IPS-15b (cell line): ENCODE results near the gene USP7.
"Not testable (repeated sequence)": the region's sequence is repeated elsewhere in the genome, so short reads cannot be mapped to it uniquely, and the experiment has no call there.

Source experiments
- H3K27me3 ChIP-seq: one replicate; pipeline ENCODE4 v1.6.1; 2013; ENCODE audit warnings: low read length; ENCODE audit not compliant: control insufficient read depth, insufficient read depth
- H3K36me3 ChIP-seq: one replicate; pipeline ENCODE4 v1.6.1; 2013; ENCODE audit warnings: low read length; ENCODE audit not compliant: control insufficient read depth, insufficient read depth
- H3K4me1 ChIP-seq: one replicate; pipeline ENCODE4 v1.6.1; 2013; ENCODE audit warnings: mild to moderate bottlenecking, low read length; ENCODE audit not compliant: control insufficient read depth, insufficient read depth
- H3K4me3 ChIP-seq: one replicate; pipeline ENCODE4 v1.5.1; 2013; ENCODE audit warnings: low read depth, low read length
- H3K9ac ChIP-seq: one replicate; pipeline ENCODE4 v1.6.1; 2013; ENCODE audit warnings: low read depth, mild to moderate bottlenecking, low read length
- H3K9me3 ChIP-seq: one replicate; pipeline ENCODE4 v1.6.1; 2013; ENCODE audit warnings: mild to moderate bottlenecking, low read length; ENCODE audit not compliant: control insufficient read depth, insufficient read depth

Gene USP7

GRCh38 chr16:8847145-8847544, 116.6 kb downstream of the USP7 start:
- Histone ChIP-seq H3K4me1 (peaks cover 2% of the 10 kb centered on the region), H3K36me3 (peaks cover 40% of the 10 kb centered on the region), H3K9ac (no peak overlapping the region), H3K27me3 (no peaks in the 10 kb centered on the region), H3K4me3 (no peak overlapping the region), H3K9me3 (no peaks in the 10 kb centered on the region)

- Histone ChIP-seq H3K4me1 (peaks cover 2% of the 10 kb centered on the region), H3K36me3 (peaks cover 34% of the 10 kb centered on the region), H3K9ac (no peak overlapping the region)
These were observed 117.2 kb downstream of the USP7 start for GRCh38 chr16:8846401-8846932.

GRCh38 chr16:8845699-8846298, 117.9 kb downstream of the USP7 start:
- H3K4me1 ChIP-seq, result peaks cover 2% of the 10 kb centered on the region
- peaks cover 32% of the 10 kb centered on the region for H3K36me3 ChIP-seq
- no peak overlapping the region for H3K4me3 ChIP-seq
- no peak overlapping the region for H3K9ac ChIP-seq
- H3K27me3 ChIP-seq, result no peaks in the 10 kb centered on the region
- no peaks in the 10 kb centered on the region for H3K9me3 ChIP-seq

More at GRCh38 chr16:8846401-8846932, 117.2 kb downstream of the USP7 start:
- Histone ChIP-seq H3K4me3 (no peak overlapping the region), H3K27me3 (no peaks in the 10 kb centered on the region), H3K9me3 (no peaks in the 10 kb centered on the region)

GRCh38 chr16:8843296-8843695, 120.4 kb downstream of the USP7 start:
- not testable (repeated sequence) for H3K9me3 ChIP-seq, H3K9ac ChIP-seq, H3K4me3 ChIP-seq, H3K4me1 ChIP-seq, H3K27me3 ChIP-seq
- H3K36me3 ChIP-seq, result peaks cover 11% of the 10 kb centered on the region
